Effector memory CD4-positive, alpha-beta T cell (primary cell): ENCODE results near the gene ELOVL6.
"Not testable (repeated sequence)": the region's sequence is repeated elsewhere in the genome, so short reads cannot be mapped to it uniquely, and the experiment has no call there.

Source experiments
- DNase-seq, 3 donors: peaks; one replicate each; pipeline ENCODE4 v3.0.0-alpha.2; 2020
- H3K27ac ChIP-seq: 2 replicates; pipeline ENCODE4 v1.7.0; 2013; ENCODE audit warnings: mild to moderate bottlenecking, low read length, moderate library complexity; ENCODE audit not compliant: insufficient read depth, poor library complexity, severe bottlenecking
- H3K27me3 ChIP-seq: replicated peaks from 2 replicates; pipeline ENCODE4 v1.7.0; 2013; ENCODE audit warnings: mild to moderate bottlenecking, low read length; ENCODE audit not compliant: insufficient read depth, control insufficient read depth, poor library complexity, severe bottlenecking
- H3K36me3 ChIP-seq: 2 replicates; pipeline ENCODE4 v1.7.0; 2013; ENCODE audit warnings: mild to moderate bottlenecking, low read length, moderate library complexity; ENCODE audit not compliant: control insufficient read depth, insufficient read depth
- H3K4me1 ChIP-seq: 2 replicates; pipeline ENCODE4 v1.7.0; 2013; ENCODE audit warnings: low read length, mild to moderate bottlenecking; ENCODE audit not compliant: control insufficient read depth, insufficient read depth, poor library complexity, severe bottlenecking
- H3K4me3 ChIP-seq: 2 replicates; pipeline ENCODE4 v1.7.0; 2013; ENCODE audit warnings: low read length, low read depth, mild to moderate bottlenecking; ENCODE audit not compliant: insufficient read depth, poor library complexity, severe bottlenecking
- H3K9me3 ChIP-seq: 2 replicates; pipeline ENCODE4 v1.7.0; 2013; ENCODE audit warnings: mild to moderate bottlenecking, low read length, moderate library complexity; ENCODE audit not compliant: control insufficient read depth

The ELOVL6 gene

GRCh38 chr4:110091434-110092140 lies 106.8 kb downstream of the ELOVL6 start:
- Histone ChIP-seq H3K4me1 (no peaks in the 10 kb centered on the region), H3K9me3 (no peaks in the 10 kb centered on the region), H3K4me3 (no peak overlapping the region), H3K27ac (no peak overlapping the region), H3K27me3 (no peaks in the 10 kb centered on the region), H3K36me3 (no peaks in the 10 kb centered on the region)
- DNase-seq = no peak

- no peak for DNase-seq
- Histone ChIP-seq H3K4me3 (no peak overlapping the region), H3K9me3 (no peaks in the 10 kb centered on the region), H3K27ac (no peak overlapping the region), H3K27me3 (no peaks in the 10 kb centered on the region), H3K4me1 (peaks cover 8% of the 10 kb centered on the region), H3K36me3 (no peaks in the 10 kb centered on the region)
Observed at GRCh38 chr4:110088670-110089069, 109.7 kb downstream of the ELOVL6 start.

DNA sequence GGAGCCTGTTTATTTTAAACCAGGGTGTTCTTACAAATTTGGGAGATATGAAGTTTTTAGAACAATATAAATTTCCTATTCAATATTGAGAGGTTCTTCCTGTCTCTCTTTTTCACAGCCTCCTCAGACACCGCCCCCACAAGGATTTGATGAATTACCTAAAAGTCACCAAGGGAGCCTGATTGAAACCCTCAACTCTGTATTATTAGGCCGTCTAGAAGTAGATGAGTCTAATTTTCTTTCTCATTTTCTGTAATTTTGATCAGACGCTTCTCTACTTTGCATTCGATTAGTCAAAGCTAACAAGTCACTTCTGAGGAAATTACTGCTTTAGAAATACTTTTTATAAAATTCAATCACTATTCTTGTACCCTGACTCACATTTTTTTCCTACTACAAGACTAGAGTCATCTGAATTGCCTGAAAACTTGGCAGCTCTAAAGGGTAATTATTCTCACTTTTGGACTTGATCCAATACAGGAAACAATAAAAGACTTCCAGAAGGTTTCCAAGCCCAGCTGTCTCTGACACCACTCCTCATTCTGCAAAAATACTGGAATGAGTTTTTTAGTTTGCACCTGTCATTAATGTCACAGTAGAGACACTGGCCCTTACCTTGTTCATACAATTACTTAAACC lies 111.2 kb downstream of the ELOVL6 start:
- H3K4me3 ChIP-seq = no peak overlapping the region
- no peaks in the 10 kb centered on the region for H3K36me3 ChIP-seq
- H3K27me3 ChIP-seq = no peaks in the 10 kb centered on the region
- H3K4me1 ChIP-seq = peaks cover 8% of the 10 kb centered on the region
- no peaks in the 10 kb centered on the region for H3K9me3 ChIP-seq
- H3K27ac ChIP-seq = no peak overlapping the region
- no peak for DNase-seq

DNA sequence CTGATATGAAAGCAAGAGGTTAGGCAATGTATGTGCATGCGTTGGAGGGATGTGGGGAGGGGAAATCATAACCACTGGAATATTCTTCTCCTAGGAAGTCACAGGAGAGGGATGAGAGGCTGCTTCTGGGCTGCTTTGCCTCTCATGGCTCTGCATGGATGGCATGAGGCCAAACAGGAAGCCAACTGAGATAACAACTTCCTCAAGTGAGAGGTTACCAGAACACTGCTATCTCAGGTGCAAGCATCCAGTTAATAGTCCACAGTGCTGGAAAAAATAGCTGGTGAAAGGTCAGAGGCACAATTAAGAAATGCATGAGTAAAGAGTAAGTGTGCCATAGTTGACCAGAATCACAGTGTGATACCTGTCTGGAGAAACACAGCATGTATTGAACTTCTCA lies 113.3 kb downstream of the ELOVL6 start:
- Histone ChIP-seq H3K4me3 (no peak overlapping the region), H3K9me3 (no peaks in the 10 kb centered on the region), H3K27me3 (no peaks in the 10 kb centered on the region), H3K4me1 (peaks cover 8% of the 10 kb centered on the region), H3K36me3 (no peaks in the 10 kb centered on the region), H3K27ac (no peak overlapping the region)
- DNase-seq = peak in 1 of 3 donors; percentile 14

DNA sequence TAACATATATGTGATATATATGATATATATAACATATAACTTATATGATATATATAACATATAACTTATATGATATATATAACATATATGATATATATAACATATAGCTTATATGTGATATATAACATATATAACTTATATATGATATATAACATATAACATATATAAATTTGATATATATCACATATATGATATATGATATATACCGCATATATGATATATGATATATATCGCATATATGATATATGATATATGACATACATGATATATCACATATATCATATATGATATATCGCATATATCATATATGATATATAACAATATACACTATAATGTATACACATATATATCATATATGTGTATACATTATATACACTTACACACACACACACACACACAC lies 114.3 kb downstream of the ELOVL6 start:
- Histone ChIP-seq H3K4me3 (no peak overlapping the region), H3K36me3 (no peaks in the 10 kb centered on the region), H3K4me1 (peaks cover 8% of the 10 kb centered on the region), H3K27ac (no peak overlapping the region), H3K9me3 (no peaks in the 10 kb centered on the region), H3K27me3 (no peaks in the 10 kb centered on the region)
- no peak for DNase-seq

- not testable (repeated sequence) for H3K36me3 ChIP-seq, H3K4me1 ChIP-seq, H3K27ac ChIP-seq, DNase-seq, H3K4me3 ChIP-seq, H3K27me3 ChIP-seq, H3K9me3 ChIP-seq
Observed at GRCh38 chr4:110078148-110078547, 120.3 kb downstream of the ELOVL6 start.

GRCh38 chr4:110076828-110077227 lies 121.6 kb downstream of the ELOVL6 start:
- H3K9me3 ChIP-seq, H3K36me3 ChIP-seq, H3K4me3 ChIP-seq, H3K27me3 ChIP-seq, H3K4me1 ChIP-seq, H3K27ac ChIP-seq, DNase-seq: not testable (repeated sequence)

GRCh38 chr4:110075891-110076290 lies 122.5 kb downstream of the ELOVL6 start:
- Histone ChIP-seq H3K4me1 (no peaks in the 10 kb centered on the region), H3K9me3 (no peaks in the 10 kb centered on the region), H3K36me3 (no peaks in the 10 kb centered on the region), H3K27me3 (no peaks in the 10 kb centered on the region), H3K4me3 (no peak overlapping the region), H3K27ac (no peak overlapping the region)
- no peak for DNase-seq

GRCh38 chr4:110075083-110075738 lies 123.2 kb downstream of the ELOVL6 start:
- Histone ChIP-seq H3K27ac (no peak overlapping the region), H3K27me3 (no peaks in the 10 kb centered on the region), H3K4me3 (no peak overlapping the region), H3K4me1 (no peaks in the 10 kb centered on the region), H3K36me3 (no peaks in the 10 kb centered on the region), H3K9me3 (no peaks in the 10 kb centered on the region)
- no peak for DNase-seq

DNA sequence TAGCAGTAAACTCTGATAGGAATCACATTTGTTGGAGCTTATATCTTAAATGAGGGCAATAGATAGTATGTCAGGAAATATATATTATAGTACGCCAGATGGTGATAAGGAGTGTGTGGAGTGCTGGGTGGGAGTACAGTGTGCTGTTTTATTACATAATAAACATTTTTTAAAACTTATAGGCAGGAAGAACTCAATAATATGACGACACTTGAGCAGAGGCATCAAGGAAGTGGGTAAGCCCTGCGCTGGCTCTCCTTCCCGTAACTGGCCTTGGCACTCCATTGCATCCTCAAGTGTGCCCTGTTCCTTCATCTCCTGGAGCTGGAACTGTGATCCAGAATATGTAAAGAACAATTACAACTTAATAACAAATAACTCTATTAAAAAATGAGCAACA lies 123.8 kb downstream of the ELOVL6 start:
- H3K4me1 ChIP-seq = no peaks in the 10 kb centered on the region
- no peaks in the 10 kb centered on the region for H3K9me3 ChIP-seq
- no peaks in the 10 kb centered on the region for H3K27me3 ChIP-seq
- H3K36me3 ChIP-seq = no peaks in the 10 kb centered on the region
- no peak overlapping the region for H3K27ac ChIP-seq
- no peak for DNase-seq
- no peak overlapping the region for H3K4me3 ChIP-seq
